ENCODE results near the gene FCN3. TPM values are rescaled to one million over a fixed set of nuclear protein-coding genes. Genes with fewer than 3 reads are reported as not detected.

The FCN3 gene
- total and polyA plus RNA-seq, 2 of the 4 experiments (the other 2 are of a cell fraction) = not detected

DNA sequence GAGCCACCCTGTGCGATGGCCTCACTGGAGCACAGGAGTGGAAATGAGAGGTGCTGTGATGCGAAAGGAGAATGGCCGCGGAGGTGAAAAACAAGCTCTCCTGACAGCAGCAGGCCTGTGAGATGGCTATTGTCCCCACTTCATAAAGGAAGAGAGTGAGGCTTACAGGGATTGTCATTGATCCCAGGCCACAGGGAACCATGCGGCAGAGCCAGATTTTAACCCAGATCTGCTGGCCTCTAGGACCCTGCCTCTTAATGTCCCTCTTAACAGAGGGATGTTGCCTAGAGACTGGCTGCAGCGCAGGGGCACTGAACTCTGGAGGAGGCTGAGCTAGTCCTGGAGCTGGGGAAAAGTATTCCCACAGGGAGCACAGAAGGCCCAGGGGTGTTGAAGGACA is 35.9 kb downstream of the FCN3 start:
- H3K23ac ChIP-seq (ENCODE audit: low read depth, low read length) = no peak overlapping the region
- H3K9me3 ChIP-seq (ENCODE audit: control insufficient read depth, insufficient read depth, low read length) = no peaks in the 10 kb centered on the region
- H2AFZ ChIP-seq (replicated peaks; ENCODE audit: low read length, poor library complexity) = no peak overlapping the region
- ChIA-PET CTCF (no interaction called here), POLR2A (ENCODE audit: unreplicated experiment) (no interaction called here)
- H3K14ac ChIP-seq (replicated peaks; ENCODE audit: low read depth, low read length) = no peak overlapping the region
- no peaks in the 10 kb centered on the region for H4K20me1 ChIP-seq (ENCODE audit: insufficient read depth, low read length)
- no peak overlapping the region for H2BK5ac ChIP-seq (ENCODE audit: low read depth, low read length, poor library complexity, severe bottlenecking)
- WGBS, 2 experiments (ENCODE audit: extremely low coverage in 2 of 2, insufficient read length in 1 of 2) = 100% methylated on average over 3 of the region's 6 CpGs; no CpG with 5 or more reads in 1 of the 2 experiments
- no peak overlapping the region for H4K8ac ChIP-seq (ENCODE audit: low read depth in 2 of 2, low read length in 2 of 2)
- intact Hi-C loops (cut with micrococcal nuclease) (no loop called here), dilution Hi-C loops (cut with HindIII; ENCODE audit: low sequenced_read_pairs, unreplicated experiment) (no loop called here), in situ Hi-C loops (cut with MboI; ENCODE audit: low sequenced_read_pairs) (no loop called here)
- H3K18ac ChIP-seq (ENCODE audit: low read depth, low read length) = no peak overlapping the region
- no peak overlapping the region for H3K4ac ChIP-seq (ENCODE audit: low read depth, low read length)
- ATAC-seq (ENCODE audit: low read depth) = no peak
- H3K79me1 ChIP-seq (ENCODE audit: low read depth in 1 of 2, low read length in 2 of 2) = no peaks in the 10 kb centered on the region; a peak in 1 of 4 replicates
- H3K56ac ChIP-seq (ENCODE audit: extremely low read depth, insufficient read depth, low read length) = no peak overlapping the region
- H3K9ac ChIP-seq (ENCODE audit: low read depth, low read length) = no peak overlapping the region
- peaks cover 14% of the 10 kb centered on the region for H3K4me1 ChIP-seq (ENCODE audit: control insufficient read depth, insufficient read depth, low read length)
- peaks cover 7% of the 10 kb centered on the region; the same call in 1 of the 2 replicates for H3K9me1 ChIP-seq (ENCODE audit: insufficient read depth, low read length)
- TF ChIP-seq, protein P1, sequence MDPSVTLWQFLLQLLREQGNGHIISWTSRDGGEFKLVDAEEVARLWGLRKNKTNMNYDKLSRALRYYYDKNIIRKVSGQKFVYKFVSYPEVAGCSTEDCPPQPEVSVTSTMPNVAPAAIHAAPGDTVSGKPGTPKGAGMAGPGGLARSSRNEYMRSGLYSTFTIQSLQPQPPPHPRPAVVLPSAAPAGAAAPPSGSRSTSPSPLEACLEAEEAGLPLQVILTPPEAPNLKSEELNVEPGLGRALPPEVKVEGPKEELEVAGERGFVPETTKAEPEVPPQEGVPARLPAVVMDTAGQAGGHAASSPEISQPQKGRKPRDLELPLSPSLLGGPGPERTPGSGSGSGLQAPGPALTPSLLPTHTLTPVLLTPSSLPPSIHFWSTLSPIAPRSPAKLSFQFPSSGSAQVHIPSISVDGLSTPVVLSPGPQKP (IDR thresholded peaks at IDR 0.05; ENCODE audit: borderline replicate concordance, low read depth, low read length) = no peak
- TF ChIP-seq SMC3 (IDR thresholded peaks at IDR 0.05; ENCODE audit: low read depth, low read length) (no peak), POLR2A (IDR thresholded peaks at IDR 0.05; ENCODE audit: low read depth, low read length) (no peak), MXI1 (IDR thresholded peaks at IDR 0.05; ENCODE audit: borderline replicate concordance, low read depth, low read length) (no peak), BHLHE40 (IDR thresholded peaks at IDR 0.05; ENCODE audit: low read depth, low read length) (no peak), RFX5 (IDR thresholded peaks at IDR 0.05; ENCODE audit: low read depth, low read length) (no peak), RCOR1 (IDR thresholded peaks at IDR 0.05; ENCODE audit: insufficient replicate concordance, low read length) (no peak), RAD21 (IDR thresholded peaks at IDR 0.05; ENCODE audit: low read length) (no peak)
- TF ChIP-seq, protein P2, sequence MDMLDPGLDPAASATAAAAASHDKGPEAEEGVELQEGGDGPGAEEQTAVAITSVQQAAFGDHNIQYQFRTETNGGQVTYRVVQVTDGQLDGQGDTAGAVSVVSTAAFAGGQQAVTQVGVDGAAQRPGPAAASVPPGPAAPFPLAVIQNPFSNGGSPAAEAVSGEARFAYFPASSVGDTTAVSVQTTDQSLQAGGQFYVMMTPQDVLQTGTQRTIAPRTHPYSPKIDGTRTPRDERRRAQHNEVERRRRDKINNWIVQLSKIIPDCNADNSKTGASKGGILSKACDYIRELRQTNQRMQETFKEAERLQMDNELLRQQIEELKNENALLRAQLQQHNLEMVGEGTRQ (IDR thresholded peaks at IDR 0.05; ENCODE audit: low read depth, low read length) = no peak
- no peak overlapping the region for H3K27ac ChIP-seq (ENCODE audit: insufficient read depth, low read length)
- no peak overlapping the region for H2BK20ac ChIP-seq (ENCODE audit: low read depth, low read length)
- no peak overlapping the region for H4K91ac ChIP-seq (ENCODE audit: insufficient read depth, low read depth, low read length)
- H3K4me3 ChIP-seq (ENCODE audit: insufficient read depth, low read depth, low read length) = no peak overlapping the region
- no peak overlapping the region for H2AK5ac ChIP-seq (ENCODE audit: low read depth, low read length)
- no TSS peak for BruUV-seq (replicated peaks)
- no peak overlapping the region for H3K4me2 ChIP-seq (ENCODE audit: low read depth, low read length)
- no peaks in the 10 kb centered on the region for H3K27me3 ChIP-seq (ENCODE audit: control insufficient read depth, insufficient read depth, low read length)
- H2AK9ac ChIP-seq (replicated peaks; ENCODE audit: low read depth, low read length, poor library complexity) = no peak overlapping the region
- no peak overlapping the region for H2BK120ac ChIP-seq (ENCODE audit: low read depth, low read length)
- no peak overlapping the region for H2BK15ac ChIP-seq (ENCODE audit: low read depth, low read length)
- H3K36me3 ChIP-seq (ENCODE audit: control insufficient read depth, insufficient read depth, low read length) = peaks cover 26% of the 10 kb centered on the region
- H4K5ac ChIP-seq (ENCODE audit: low read depth, low read length) = no peak overlapping the region
- DNase-seq = no peak
